ENCODE results near the gene CNTRL. TPM values are rescaled to one million over a fixed set of nuclear protein-coding genes. Genes with fewer than 3 reads are reported as not detected.
"Not testable (repeated sequence)": the region's sequence is repeated elsewhere in the genome, so short reads cannot be mapped to it uniquely, and the experiment has no call there.

CNTRL gene
- total RNA-seq, 4 donors from 2014 or later = 23.4 to 32.7 (median 31.0) TPM

DNA sequence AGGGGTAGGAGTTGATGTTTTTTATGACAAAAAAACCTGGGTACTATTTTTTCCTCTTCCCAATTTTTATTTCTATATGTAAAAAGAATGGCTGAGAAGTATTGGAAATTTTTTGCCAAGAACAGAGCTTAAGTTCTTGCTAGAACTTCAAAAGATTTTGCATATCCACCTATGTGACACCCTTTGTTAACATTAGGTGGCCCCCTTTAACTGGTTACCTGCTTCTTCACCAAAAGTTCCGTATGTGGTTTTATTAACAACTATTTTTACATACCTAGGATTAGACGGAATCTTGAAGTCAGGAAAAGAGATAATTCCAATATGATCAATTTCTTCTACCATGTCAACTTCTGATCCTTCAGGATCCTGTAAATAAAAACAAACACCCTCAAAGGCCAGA lies 40.2 kb upstream of the CNTRL start:
- Histone ChIP-seq H3K9me3 (no peaks in the 10 kb centered on the region), H3K36me3 (peaks cover 0 to 56% (median 0%) of the 10 kb centered on the region in 3 donors), H3K4me3 (no peak overlapping the region), H3K27ac (no peak overlapping the region), H3K27me3 (no peaks in the 10 kb centered on the region), H3K4me1 (no peaks in the 10 kb centered on the region)
- 82 to 84% methylated on average over 2 of the region's 2 CpGs for WGBS, 2 donors
- TF ChIP-seq POLR2A (IDR thresholded peaks at IDR 0.05) (no peak), EP300 (IDR thresholded peaks at IDR 0.05) (no peak)
- TF ChIP-seq, protein P1, sequence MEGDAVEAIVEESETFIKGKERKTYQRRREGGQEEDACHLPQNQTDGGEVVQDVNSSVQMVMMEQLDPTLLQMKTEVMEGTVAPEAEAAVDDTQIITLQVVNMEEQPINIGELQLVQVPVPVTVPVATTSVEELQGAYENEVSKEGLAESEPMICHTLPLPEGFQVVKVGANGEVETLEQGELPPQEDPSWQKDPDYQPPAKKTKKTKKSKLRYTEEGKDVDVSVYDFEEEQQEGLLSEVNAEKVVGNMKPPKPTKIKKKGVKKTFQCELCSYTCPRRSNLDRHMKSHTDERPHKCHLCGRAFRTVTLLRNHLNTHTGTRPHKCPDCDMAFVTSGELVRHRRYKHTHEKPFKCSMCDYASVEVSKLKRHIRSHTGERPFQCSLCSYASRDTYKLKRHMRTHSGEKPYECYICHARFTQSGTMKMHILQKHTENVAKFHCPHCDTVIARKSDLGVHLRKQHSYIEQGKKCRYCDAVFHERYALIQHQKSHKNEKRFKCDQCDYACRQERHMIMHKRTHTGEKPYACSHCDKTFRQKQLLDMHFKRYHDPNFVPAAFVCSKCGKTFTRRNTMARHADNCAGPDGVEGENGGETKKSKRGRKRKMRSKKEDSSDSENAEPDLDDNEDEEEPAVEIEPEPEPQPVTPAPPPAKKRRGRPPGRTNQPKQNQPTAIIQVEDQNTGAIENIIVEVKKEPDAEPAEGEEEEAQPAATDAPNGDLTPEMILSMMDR (IDR thresholded peaks at IDR 0.05) = no peak
- DNase-seq (ENCODE audit: low spot score in 2 of 2) = no peak

DNA sequence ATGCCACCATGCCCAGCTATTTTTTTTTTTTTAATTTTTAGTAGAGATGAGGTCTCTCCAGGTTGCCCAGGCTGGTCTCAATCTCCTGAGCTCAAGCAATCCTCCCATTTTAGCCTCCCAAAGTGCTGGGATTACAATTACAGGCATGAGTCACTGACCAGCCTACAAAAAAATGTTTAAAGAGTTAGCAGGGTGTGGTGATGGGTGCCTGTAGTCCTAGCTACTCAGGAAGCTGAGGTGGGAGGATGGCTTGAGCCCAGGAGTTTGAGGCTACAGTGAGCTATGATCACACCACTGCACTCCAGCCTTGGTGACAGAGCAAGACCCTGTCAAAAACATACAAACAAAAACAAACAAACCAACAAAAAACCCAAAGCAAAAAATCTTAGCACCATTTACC lies 39.0 kb upstream of the CNTRL start:
- H3K4me1 ChIP-seq; H3K9me3 ChIP-seq; H3K4me3 ChIP-seq; H3K27me3 ChIP-seq; DNase-seq (ENCODE audit: low spot score in 2 of 2); H3K27ac ChIP-seq: not testable (repeated sequence)
- peaks cover 0 to 47% (median 0%) of the 10 kb centered on the region in 3 donors for H3K36me3 ChIP-seq

DNA sequence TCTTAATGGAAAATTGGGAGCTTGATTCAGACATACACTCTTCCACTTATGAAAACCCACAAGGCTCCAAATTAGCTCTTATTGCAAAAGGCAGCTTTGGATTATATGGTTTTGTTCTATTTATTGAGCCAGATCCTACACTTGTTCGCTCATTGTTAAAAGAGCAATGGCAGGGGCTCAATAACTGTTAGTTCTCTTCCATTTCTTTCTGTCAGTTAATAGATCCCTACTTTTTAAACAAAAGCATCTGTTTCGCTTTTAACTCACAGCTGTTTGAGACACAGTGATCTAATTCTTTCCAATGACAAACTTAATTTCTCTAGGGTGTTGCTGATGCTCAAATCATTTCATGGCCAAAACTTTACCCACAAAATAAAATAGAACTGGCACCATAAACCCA lies 36.4 kb upstream of the CNTRL start:
- H3K4me3 ChIP-seq = no peak overlapping the region
- TF ChIP-seq EP300 (IDR thresholded peaks at IDR 0.05) (no peak), POLR2A (IDR thresholded peaks at IDR 0.05) (no peak)
- TF ChIP-seq, protein P1 (IDR thresholded peaks at IDR 0.05) = no peak
- DNase-seq (ENCODE audit: low spot score in 2 of 2) = no peak
- 83 to 85% methylated on average over 2 of the region's 2 CpGs for WGBS, 2 donors
- peak overlapping the region in 1 of 4 donors; percentile 33 for H3K27ac ChIP-seq
- H3K27me3 ChIP-seq = no peaks in the 10 kb centered on the region
- peaks cover 0 to 30% (median 0%) of the 10 kb centered on the region in 3 donors for H3K36me3 ChIP-seq
- H3K9me3 ChIP-seq = no peaks in the 10 kb centered on the region
- no peaks in the 10 kb centered on the region for H3K4me1 ChIP-seq

DNA sequence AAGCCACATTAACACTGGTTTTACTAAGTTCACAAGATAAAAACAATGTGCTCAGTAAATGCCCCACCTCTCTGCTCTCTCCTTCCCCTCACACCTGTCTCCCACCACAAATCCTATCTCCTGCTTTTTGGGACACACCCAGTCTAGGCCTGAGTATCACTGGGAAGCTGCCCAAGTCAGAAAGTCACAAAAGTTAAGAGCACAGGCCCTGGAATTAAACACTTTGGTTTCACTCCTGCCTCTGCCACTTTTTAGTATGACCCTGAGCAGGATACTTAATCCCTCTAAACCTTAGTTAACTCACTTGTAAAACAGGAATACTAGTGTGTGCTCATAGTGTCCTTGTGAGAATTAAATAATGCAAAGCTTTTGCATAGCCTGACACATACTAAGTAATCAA lies 36.0 kb upstream of the CNTRL start:
- Histone ChIP-seq H3K36me3 (peaks cover 0 to 26% (median 0%) of the 10 kb centered on the region in 3 donors), H3K27ac (peak overlapping the region in 2 of 4 donors; percentile 4 to 33), H3K9me3 (no peaks in the 10 kb centered on the region), H3K4me1 (no peaks in the 10 kb centered on the region), H3K4me3 (no peak overlapping the region), H3K27me3 (no peaks in the 10 kb centered on the region)
- TF ChIP-seq, protein P1 (IDR thresholded peaks at IDR 0.05) = no peak
- no peak for TF ChIP-seq EP300 (IDR thresholded peaks at IDR 0.05)
- no peak for TF ChIP-seq POLR2A (IDR thresholded peaks at IDR 0.05)
- no peak for DNase-seq (ENCODE audit: low spot score in 2 of 2)

DNA sequence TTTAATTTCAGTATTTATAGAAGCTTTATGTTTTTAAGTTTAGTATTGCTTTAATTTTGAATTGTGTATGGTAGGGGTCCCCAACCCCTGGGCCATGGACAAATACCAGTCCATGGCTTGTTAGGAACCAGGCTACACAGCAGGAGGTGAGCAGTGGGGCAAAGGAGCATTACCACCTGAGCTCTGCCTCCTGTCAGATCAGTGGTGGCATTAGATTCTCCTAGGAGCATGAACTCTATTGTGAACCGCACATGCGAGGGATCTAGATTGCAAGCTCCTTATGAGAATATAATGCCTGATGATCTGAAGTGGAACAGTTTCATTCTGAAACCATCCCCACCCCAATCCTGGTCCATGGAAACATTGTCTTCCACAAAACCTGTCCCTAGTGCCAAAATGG lies 26.6 kb upstream of the CNTRL start:
- H3K9me3 ChIP-seq = no peaks in the 10 kb centered on the region
- H3K36me3 ChIP-seq = peaks cover 0 to 5% (median 0%) of the 10 kb centered on the region in 3 donors
- 92 to 100% methylated on average over 2 of the region's 2 CpGs for WGBS, 2 donors
- H3K27me3 ChIP-seq = no peaks in the 10 kb centered on the region
- TF ChIP-seq EP300 (IDR thresholded peaks at IDR 0.05) (no peak), POLR2A (IDR thresholded peaks at IDR 0.05) (no peak)
- TF ChIP-seq, protein P1 (IDR thresholded peaks at IDR 0.05) = no peak
- no peak overlapping the region for H3K27ac ChIP-seq
- H3K4me3 ChIP-seq = no peak overlapping the region
- no peak for DNase-seq (ENCODE audit: low spot score in 2 of 2)
- no peaks in the 10 kb centered on the region for H3K4me1 ChIP-seq

DNA sequence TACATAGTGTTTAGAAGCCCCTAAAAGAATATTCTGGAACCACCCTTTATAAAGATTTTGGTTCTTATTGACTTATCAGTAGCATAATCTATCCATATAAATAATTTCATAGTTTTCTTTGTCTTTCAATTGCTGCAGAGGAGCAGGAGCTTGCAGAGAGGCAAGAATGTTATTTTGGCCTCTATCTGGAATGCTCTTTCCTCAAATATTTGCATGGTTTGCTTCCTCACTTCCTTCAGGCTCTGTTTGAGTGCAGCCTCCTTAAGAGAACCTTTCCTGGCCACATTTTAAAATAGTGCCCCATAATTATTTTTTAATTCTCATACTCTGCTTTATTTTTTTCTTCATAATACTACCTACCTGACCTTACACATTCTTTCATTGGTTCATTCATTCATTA lies 26.1 kb upstream of the CNTRL start:
- Histone ChIP-seq H3K36me3 (peaks cover 0 to 8% (median 0%) of the 10 kb centered on the region in 3 donors), H3K27ac (no peak overlapping the region), H3K9me3 (no peaks in the 10 kb centered on the region), H3K4me1 (no peaks in the 10 kb centered on the region), H3K4me3 (no peak overlapping the region), H3K27me3 (no peaks in the 10 kb centered on the region)
- TF ChIP-seq, protein P1 (IDR thresholded peaks at IDR 0.05) = no peak
- TF ChIP-seq EP300 (IDR thresholded peaks at IDR 0.05) = no peak
- no peak for TF ChIP-seq POLR2A (IDR thresholded peaks at IDR 0.05)
- no peak for DNase-seq (ENCODE audit: low spot score in 2 of 2)

All from tibial nerve (tissue), 4 donors.